WTC11 (cell line): ENCODE measurements around the gene NEO1. TPM values are rescaled to one million over a fixed set of nuclear protein-coding genes. Genes with fewer than 3 reads are reported as not detected.

Source experiments
- ATAC-seq: fragments of 200-7000 bp; cut with Tn5 transposase; 2 replicates; pipeline ENCODE4 v1.10.0; 2021; ENCODE audit warnings: mild to moderate bottlenecking, moderate library complexity
- Bru-seq: library from RNA; stranded (reverse); fragments of 400-500 nt; gene quantifications from one replicate; lab custom pipeline; 2021; lab: Mats Ljungman, UMichigan
- CTCF ChIA-PET: fragments of 300-600 bp; sonication (Branson Sonifier 250); formaldehyde crosslinking; loops from one replicate; lab custom pipeline; 2021; ENCODE audit warnings: antibody characterized with exemption; lab: Charles Lee
- POLR2A ChIA-PET: fragments of 350-600 bp; sonication (Branson Sonifier 250); formaldehyde crosslinking; loops from one replicate; lab custom pipeline; 2021; ENCODE audit warnings: antibody characterized with exemption; lab: Charles Lee
- DNase-seq: peaks from one replicate; pipeline ENCODE4 v3.0.0; 2021; ENCODE audit warnings: low spot score
- H3K27ac Mint-ChIP-seq: 2 replicates; pipeline ENCODE4 v1.8.0; 2021; ENCODE audit warnings: mixed read lengths
- H3K27me3 Mint-ChIP-seq: 2 replicates; pipeline ENCODE4 v1.8.0; 2021; ENCODE audit warnings: low read depth, mild to moderate bottlenecking, moderate library complexity, mixed read lengths
- H3K36me3 Mint-ChIP-seq: 2 replicates; pipeline ENCODE4 v1.8.0; 2021; ENCODE audit warnings: mixed read lengths
- H3K4me1 Mint-ChIP-seq: 2 replicates; pipeline ENCODE4 v1.8.0; 2022; ENCODE audit warnings: mixed read lengths
- H3K4me3 Mint-ChIP-seq: 2 replicates; pipeline ENCODE4 v1.8.0; 2021; ENCODE audit warnings: mild to moderate bottlenecking, moderate library complexity, mixed read lengths
- H3K9me3 Mint-ChIP-seq: 2 replicates; pipeline ENCODE4 v1.8.0; 2021; ENCODE audit warnings: mixed read lengths
- AR ChIP-seq: fragments of 250-450 bp; sonication (Bioruptor Pico); IDR thresholded peaks from 2 replicates; pipeline ENCODE4 v1.9.0; 2021; ENCODE audit warnings: mild to moderate bottlenecking
- ATF2 ChIP-seq: sonication (generic); formaldehyde crosslinking; IDR thresholded peaks from 2 replicates; pipeline ENCODE4 v1.8.1; 2022; ENCODE audit warnings: low read depth, missing genetic modification reagents, borderline replicate concordance
- CDX4 ChIP-seq: fragments of 250-450 bp; sonication (Bioruptor Pico); IDR thresholded peaks from 2 replicates; pipeline ENCODE4 v1.9.0; 2021; ENCODE audit warnings: moderate library complexity, mild to moderate bottlenecking, inconsistent platforms, borderline replicate concordance
- ETV6 ChIP-seq: sonication (generic); formaldehyde crosslinking; IDR thresholded peaks from 2 replicates; pipeline ENCODE4 v1.8.1; 2022; ENCODE audit warnings: mild to moderate bottlenecking, missing genetic modification reagents
- HMGA2 ChIP-seq: fragments of 250-450 bp; sonication (Bioruptor Pico); IDR thresholded peaks from 2 replicates; pipeline ENCODE4 v1.4.0; 2021; ENCODE audit warnings: mild to moderate bottlenecking, moderate library complexity
- NR1H2 ChIP-seq: sonication (generic); formaldehyde crosslinking; IDR thresholded peaks from 2 replicates; pipeline ENCODE4 v1.9.0; 2021; ENCODE audit warnings: mild to moderate bottlenecking, moderate library complexity, missing genetic modification reagents
- RELA ChIP-seq: sonication (generic); formaldehyde crosslinking; IDR thresholded peaks from 2 replicates; pipeline ENCODE4 v1.8.1; 2022; ENCODE audit warnings: missing genetic modification reagents, mild to moderate bottlenecking, borderline replicate concordance
- RORB ChIP-seq: fragments of 250-450 bp; sonication (Bioruptor Pico); IDR thresholded peaks from 2 replicates; pipeline ENCODE4 v1.9.0; 2021; ENCODE audit warnings: mild to moderate bottlenecking
- SMAD4 ChIP-seq: sonication (generic); formaldehyde crosslinking; IDR thresholded peaks from 2 replicates; pipeline ENCODE4 v1.8.0; 2022; ENCODE audit warnings: mild to moderate bottlenecking, missing genetic modification reagents
- SOX15 ChIP-seq: fragments of 250-450 bp; sonication (Bioruptor Pico); IDR thresholded peaks from 2 replicates; pipeline ENCODE4 v1.9.0; 2021; ENCODE audit warnings: mild to moderate bottlenecking
- ZBTB21 ChIP-seq: sonication (generic); formaldehyde crosslinking; IDR thresholded peaks from 2 replicates; pipeline ENCODE4 v1.8.1; 2023; ENCODE audit warnings: mild to moderate bottlenecking, missing genetic modification reagents, borderline replicate concordance
- ZNF232 ChIP-seq: sonication (generic); formaldehyde crosslinking; IDR thresholded peaks from 2 replicates; pipeline ENCODE4 v1.8.0; 2022; ENCODE audit warnings: mild to moderate bottlenecking, missing genetic modification reagents
- ZNF532 ChIP-seq: fragments of 250-450 bp; sonication (Bioruptor Pico); IDR thresholded peaks from 2 replicates; pipeline ENCODE4 v1.9.0; 2021; ENCODE audit warnings: mild to moderate bottlenecking, borderline replicate concordance
- ZNF671 ChIP-seq: fragments of 250-450 bp; sonication (Bioruptor Pico); IDR thresholded peaks from 2 replicates; pipeline ENCODE4 v1.8.0; 2021; ENCODE audit warnings: mild to moderate bottlenecking
- long read RNA-seq, 3 experiments: library from RNA in 1 of 3; library from capped mRNA in 1 of 3; library from polyadenylated mRNA in 1 of 3; unstranded in 2 of 3; stranded (forward) in 1 of 3; transcript quantifications; one replicate each; pipeline ENCODE4 v2.0.0, GENCODE V29; 2021
- total RNA-seq: library from RNA; stranded (reverse); gene quantifications from 3 replicates; pipeline ENCODE4 v1.2.3, GENCODE V29; 2021
- TF ChIP-seq, protein P1 (sequence below): sonication (generic); formaldehyde crosslinking; IDR thresholded peaks from 2 replicates; pipeline ENCODE4 v1.8.1; 2023; ENCODE audit warnings: mild to moderate bottlenecking, missing genetic modification reagents
- TF ChIP-seq, protein P2 (sequence below): fragments of 250-450 bp; sonication (Bioruptor Pico); IDR thresholded peaks from 2 replicates; pipeline ENCODE4 v1.9.0; 2021; ENCODE audit warnings: mild to moderate bottlenecking
- TF ChIP-seq, protein P3 (sequence below): sonication (generic); formaldehyde crosslinking; IDR thresholded peaks from 2 replicates; pipeline ENCODE4 v1.8.0; 2022; ENCODE audit warnings: mild to moderate bottlenecking, missing genetic modification reagents
- TF ChIP-seq, protein P4 (sequence below): fragments of 200-600 bp; IDR thresholded peaks from 2 replicates; pipeline ENCODE4 v1.8.0; 2022; ENCODE audit warnings: antibody characterized with exemption
- TF ChIP-seq, protein P5 (sequence below): fragments of 250-450 bp; sonication (Bioruptor Pico); IDR thresholded peaks from 2 replicates; pipeline ENCODE4 v2.1.2; 2022; ENCODE audit warnings: mild to moderate bottlenecking, moderate library complexity

NEO1 gene
- total RNA-seq (33.4 to 39.5 TPM (median 37.1 TPM) in 3 replicates), Bru-seq, nascent RNA (percentile 74 among the genes with signal in this experiment)
- long read RNA-seq, experiment 1, full-length matches to known transcripts: 2 of 95 reads
- long read RNA-seq, experiment 1, partial matches to known transcripts: 40 of 95 reads
- long read RNA-seq, experiment 1, other reads (novel, unspliced or antisense): 53 of 95 reads
- long read RNA-seq, experiment 2, full-length matches to known transcripts: 3 of 50 reads
- long read RNA-seq, experiment 2, partial matches to known transcripts: 17 of 50 reads
- long read RNA-seq, experiment 2, other reads (novel, unspliced or antisense): 30 of 50 reads
- long read RNA-seq, experiment 3, partial matches to known transcripts: 0 of 1 reads
- long read RNA-seq, experiment 3, other reads (novel, unspliced or antisense): 1 of 1 reads

- ATAC-seq (peak; percentile 75), DNase-seq (peak; percentile 91)
- ChIA-PET POLR2A (interaction anchor here (1.5 kb wide), 1 partner anchor 29 kb away, joined by 4 read pairs; no protein-coding TSS in a partner anchor), CTCF (interaction anchor here (0.5 to 1.8 kb wide), 6 partner anchors 11 to 217 kb away, joined by 4 to 12 read pairs (median 5); no protein-coding TSS in a partner anchor)
- Mint-ChIP-seq H3K4me3 (peak within 1 kb of the TSS; percentile 77), H3K27me3 (peaks cover 8% of the 10 kb centered on the region), H3K36me3 (no peaks in the 10 kb centered on the region), H3K27ac (peak within 1 kb of the TSS; percentile 73), H3K9me3 (no peaks in the 10 kb centered on the region), H3K4me1 (peaks cover 23% of the 10 kb centered on the region)
- 0 out of 2 replicates have a peak, but pooled peaks have one; percentile 52 for TF ChIP-seq ZNF232 (CRISPR knock-in tag)
- no peak for TF ChIP-seq HMGA2 (CRISPR knock-in tag)
- no peak for TF ChIP-seq RELA (CRISPR knock-in tag)
- TF ChIP-seq SMAD4 (CRISPR knock-in tag): no peak
- TF ChIP-seq AR (CRISPR knock-in tag): no peak
- TF ChIP-seq ZBTB21 (CRISPR knock-in tag): peak; percentile 52; the same call in 1 of the 2 replicates
- TF ChIP-seq, protein P1, sequence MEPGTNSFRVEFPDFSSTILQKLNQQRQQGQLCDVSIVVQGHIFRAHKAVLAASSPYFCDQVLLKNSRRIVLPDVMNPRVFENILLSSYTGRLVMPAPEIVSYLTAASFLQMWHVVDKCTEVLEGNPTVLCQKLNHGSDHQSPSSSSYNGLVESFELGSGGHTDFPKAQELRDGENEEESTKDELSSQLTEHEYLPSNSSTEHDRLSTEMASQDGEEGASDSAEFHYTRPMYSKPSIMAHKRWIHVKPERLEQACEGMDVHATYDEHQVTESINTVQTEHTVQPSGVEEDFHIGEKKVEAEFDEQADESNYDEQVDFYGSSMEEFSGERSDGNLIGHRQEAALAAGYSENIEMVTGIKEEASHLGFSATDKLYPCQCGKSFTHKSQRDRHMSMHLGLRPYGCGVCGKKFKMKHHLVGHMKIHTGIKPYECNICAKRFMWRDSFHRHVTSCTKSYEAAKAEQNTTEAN: no peak
- no peak for TF ChIP-seq NR1H2 (CRISPR knock-in tag)
- no peak for TF ChIP-seq ZNF532 (CRISPR knock-in tag)
- no peak for TF ChIP-seq ETV6 (CRISPR knock-in tag)
- TF ChIP-seq ATF2 (CRISPR knock-in tag): no peak
- TF ChIP-seq, protein P2, sequence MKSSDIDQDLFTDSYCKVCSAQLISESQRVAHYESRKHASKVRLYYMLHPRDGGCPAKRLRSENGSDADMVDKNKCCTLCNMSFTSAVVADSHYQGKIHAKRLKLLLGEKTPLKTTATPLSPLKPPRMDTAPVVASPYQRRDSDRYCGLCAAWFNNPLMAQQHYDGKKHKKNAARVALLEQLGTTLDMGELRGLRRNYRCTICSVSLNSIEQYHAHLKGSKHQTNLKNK (CRISPR knock-in tag): no peak
- TF ChIP-seq SOX15: no peak
- no peak for TF ChIP-seq RORB (CRISPR knock-in tag)
- TF ChIP-seq, protein P3, sequence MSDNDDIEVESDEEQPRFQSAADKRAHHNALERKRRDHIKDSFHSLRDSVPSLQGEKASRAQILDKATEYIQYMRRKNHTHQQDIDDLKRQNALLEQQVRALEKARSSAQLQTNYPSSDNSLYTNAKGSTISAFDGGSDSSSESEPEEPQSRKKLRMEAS (CRISPR knock-in tag): no peak
- no peak for TF ChIP-seq ZNF671 (CRISPR knock-in tag)
- TF ChIP-seq, protein P4, sequence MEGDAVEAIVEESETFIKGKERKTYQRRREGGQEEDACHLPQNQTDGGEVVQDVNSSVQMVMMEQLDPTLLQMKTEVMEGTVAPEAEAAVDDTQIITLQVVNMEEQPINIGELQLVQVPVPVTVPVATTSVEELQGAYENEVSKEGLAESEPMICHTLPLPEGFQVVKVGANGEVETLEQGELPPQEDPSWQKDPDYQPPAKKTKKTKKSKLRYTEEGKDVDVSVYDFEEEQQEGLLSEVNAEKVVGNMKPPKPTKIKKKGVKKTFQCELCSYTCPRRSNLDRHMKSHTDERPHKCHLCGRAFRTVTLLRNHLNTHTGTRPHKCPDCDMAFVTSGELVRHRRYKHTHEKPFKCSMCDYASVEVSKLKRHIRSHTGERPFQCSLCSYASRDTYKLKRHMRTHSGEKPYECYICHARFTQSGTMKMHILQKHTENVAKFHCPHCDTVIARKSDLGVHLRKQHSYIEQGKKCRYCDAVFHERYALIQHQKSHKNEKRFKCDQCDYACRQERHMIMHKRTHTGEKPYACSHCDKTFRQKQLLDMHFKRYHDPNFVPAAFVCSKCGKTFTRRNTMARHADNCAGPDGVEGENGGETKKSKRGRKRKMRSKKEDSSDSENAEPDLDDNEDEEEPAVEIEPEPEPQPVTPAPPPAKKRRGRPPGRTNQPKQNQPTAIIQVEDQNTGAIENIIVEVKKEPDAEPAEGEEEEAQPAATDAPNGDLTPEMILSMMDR: no peak
- no peak for TF ChIP-seq CDX4 (CRISPR knock-in tag)
- TF ChIP-seq, protein P5, sequence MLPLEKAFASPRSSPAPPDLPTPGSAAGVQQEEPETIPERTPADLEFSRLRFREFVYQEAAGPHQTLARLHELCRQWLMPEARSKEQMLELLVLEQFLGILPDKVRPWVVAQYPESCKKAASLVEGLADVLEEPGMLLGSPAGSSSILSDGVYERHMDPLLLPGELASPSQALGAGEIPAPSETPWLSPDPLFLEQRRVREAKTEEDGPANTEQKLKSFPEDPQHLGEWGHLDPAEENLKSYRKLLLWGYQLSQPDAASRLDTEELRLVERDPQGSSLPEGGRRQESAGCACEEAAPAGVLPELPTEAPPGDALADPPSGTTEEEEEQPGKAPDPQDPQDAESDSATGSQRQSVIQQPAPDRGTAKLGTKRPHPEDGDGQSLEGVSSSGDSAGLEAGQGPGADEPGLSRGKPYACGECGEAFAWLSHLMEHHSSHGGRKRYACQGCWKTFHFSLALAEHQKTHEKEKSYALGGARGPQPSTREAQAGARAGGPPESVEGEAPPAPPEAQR (CRISPR knock-in tag): no peak
These were observed at the start of gene NEO1 for GRCh38 chr15:73051807-73052652. Gene NEO1, plus strand, starts transcription at chr15:73052463. Its CDS starts 213 bp downstream, at chr15:73052676.
